DOHH2 (cell line): ENCODE measurements around the gene NOP53.
"Not testable (repeated sequence)": the region's sequence is repeated elsewhere in the genome, so short reads cannot be mapped to it uniquely, and the experiment has no call there.

ENCODE experiments used
- H3F3A ChIP-seq: fragments of 200-600 bp; sonication (generic), shearing (Covaris generic); 2 replicates; pipeline ENCODE4 v1.6.0; 2016; ENCODE audit warnings: antibody characterized with exemption, mild to moderate bottlenecking; ENCODE audit not compliant: control insufficient read depth, insufficient read depth
- H3K27ac ChIP-seq: fragments of 200-600 bp; sonication (generic); 2 replicates; pipeline ENCODE4 v1.5.1; 2014; ENCODE audit warnings: low read depth, mild to moderate bottlenecking, low read length, moderate library complexity
- H3K27me3 ChIP-seq: fragments of 200-600 bp; sonication (generic); 2 replicates; pipeline ENCODE4 v1.6.1; 2014; ENCODE audit warnings: mild to moderate bottlenecking, low read length, mixed read lengths; ENCODE audit not compliant: control insufficient read depth
- H3K36me3 ChIP-seq: fragments of 200-600 bp; sonication (generic); 2 replicates; pipeline ENCODE4 v1.6.1; 2014; ENCODE audit warnings: mild to moderate bottlenecking, low read length, moderate library complexity, mixed read lengths; ENCODE audit not compliant: control insufficient read depth
- H3K4me1 ChIP-seq: fragments of 200-600 bp; sonication (generic); 2 replicates; pipeline ENCODE4 v1.6.1; 2014; ENCODE audit warnings: mild to moderate bottlenecking, low read length, mixed read lengths; ENCODE audit not compliant: control insufficient read depth
- H3K4me2 ChIP-seq: fragments of 200-600 bp; sonication (generic); 2 replicates; pipeline ENCODE4 v1.6.0; 2014; ENCODE audit warnings: mild to moderate bottlenecking, low read length, moderate library complexity
- H3K4me3 ChIP-seq: fragments of 200-600 bp; sonication (generic); 2 replicates; pipeline ENCODE4 v1.5.1; 2014; ENCODE audit warnings: mild to moderate bottlenecking, low read length, mixed read lengths
- H3K79me2 ChIP-seq: fragments of 200-600 bp; sonication (generic); 2 replicates; pipeline ENCODE4 v1.6.1; 2014; ENCODE audit warnings: mild to moderate bottlenecking, low read length, mixed read lengths; ENCODE audit not compliant: control insufficient read depth
- H3K9me2 ChIP-seq: fragments of 200-600 bp; sonication (generic); replicated peaks from 2 replicates; pipeline ENCODE4 v1.6.1; 2014; ENCODE audit warnings: mild to moderate bottlenecking, low read length, mixed read lengths; ENCODE audit not compliant: control insufficient read depth
- H3K9me3 ChIP-seq: fragments of 200-600 bp; sonication (generic); 2 replicates; pipeline ENCODE4 v1.6.1; 2014; ENCODE audit warnings: antibody characterized with exemption, low read length, mixed read lengths; ENCODE audit not compliant: control insufficient read depth, insufficient read depth
- H4K20me1 ChIP-seq: fragments of 200-600 bp; sonication (generic); 2 replicates; pipeline ENCODE4 v1.6.0; 2014; ENCODE audit warnings: low read depth, mild to moderate bottlenecking, antibody characterized with exemption, low read length, moderate library complexity; ENCODE audit not compliant: control insufficient read depth, insufficient read depth
- EZH2phosphoT487 ChIP-seq: fragments of 200-600 bp; sonication (generic); IDR thresholded peaks from 2 replicates; pipeline ENCODE4 v1.6.1; 2017; ENCODE audit warnings: borderline replicate concordance, mild to moderate bottlenecking, antibody characterized with exemption, low read length, moderate library complexity, mixed read lengths
- TF ChIP-seq, protein P1 (sequence below): fragments of 200-600 bp; sonication (generic); IDR thresholded peaks from one replicate; pipeline ENCODE4 v1.5.1; 2014; ENCODE audit warnings: antibody characterized with exemption, mild to moderate bottlenecking, low read depth, low read length; ENCODE audit not compliant: poor library complexity, severe bottlenecking

NOP53 gene

DNA sequence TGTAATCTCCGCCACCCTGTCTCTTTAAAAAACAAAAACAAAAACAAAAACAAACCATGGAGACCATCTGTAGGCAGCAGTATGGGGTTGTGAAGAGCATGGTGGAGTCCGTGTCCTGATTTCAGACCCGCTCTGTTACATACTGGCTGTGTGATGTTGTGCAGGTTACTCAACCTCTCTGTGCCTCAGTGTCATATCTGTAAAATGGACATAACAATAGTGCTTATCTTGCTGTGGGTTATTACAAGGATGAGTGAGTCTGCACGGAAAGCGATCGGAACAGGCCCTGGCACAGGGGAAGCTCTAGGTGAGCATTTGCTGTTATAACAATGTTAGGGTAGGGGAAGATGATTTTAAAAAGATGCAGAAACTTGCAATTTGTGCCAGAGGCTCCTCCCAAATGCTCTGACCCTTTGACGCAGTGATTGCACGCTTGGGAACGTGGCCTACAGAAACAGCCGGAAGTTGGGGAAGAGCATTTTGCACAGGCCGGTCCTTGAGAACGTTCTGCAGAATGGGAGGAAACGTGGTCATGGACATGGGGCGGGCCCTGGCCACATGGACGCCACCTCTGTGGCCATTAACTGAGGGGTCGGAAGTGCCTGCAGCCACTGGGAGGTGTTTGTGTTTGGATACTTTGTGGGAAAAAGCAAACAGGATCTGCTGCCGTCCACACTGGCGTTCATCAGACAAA is 17.4 kb downstream of the NOP53 start:
- Histone ChIP-seq H3K36me3 (peaks cover 14% of the 10 kb centered on the region), H3K79me2 (no peaks in the 10 kb centered on the region), H3K4me2 (no peak overlapping the region), H3K9me3 (no peaks in the 10 kb centered on the region), H3K9me2 (no peaks in the 10 kb centered on the region), H3K27ac (no peak overlapping the region), H3K4me3 (no peak overlapping the region), H3K4me1 (no peaks in the 10 kb centered on the region), H4K20me1 (no peaks in the 10 kb centered on the region), H3F3A (0 out of 2 replicates have a peak, but pooled peaks cover 3% of the 10 kb centered on the region), H3K27me3 (no peaks in the 10 kb centered on the region; the same call in 1 of the 2 replicates)
- TF ChIP-seq, protein P1, sequence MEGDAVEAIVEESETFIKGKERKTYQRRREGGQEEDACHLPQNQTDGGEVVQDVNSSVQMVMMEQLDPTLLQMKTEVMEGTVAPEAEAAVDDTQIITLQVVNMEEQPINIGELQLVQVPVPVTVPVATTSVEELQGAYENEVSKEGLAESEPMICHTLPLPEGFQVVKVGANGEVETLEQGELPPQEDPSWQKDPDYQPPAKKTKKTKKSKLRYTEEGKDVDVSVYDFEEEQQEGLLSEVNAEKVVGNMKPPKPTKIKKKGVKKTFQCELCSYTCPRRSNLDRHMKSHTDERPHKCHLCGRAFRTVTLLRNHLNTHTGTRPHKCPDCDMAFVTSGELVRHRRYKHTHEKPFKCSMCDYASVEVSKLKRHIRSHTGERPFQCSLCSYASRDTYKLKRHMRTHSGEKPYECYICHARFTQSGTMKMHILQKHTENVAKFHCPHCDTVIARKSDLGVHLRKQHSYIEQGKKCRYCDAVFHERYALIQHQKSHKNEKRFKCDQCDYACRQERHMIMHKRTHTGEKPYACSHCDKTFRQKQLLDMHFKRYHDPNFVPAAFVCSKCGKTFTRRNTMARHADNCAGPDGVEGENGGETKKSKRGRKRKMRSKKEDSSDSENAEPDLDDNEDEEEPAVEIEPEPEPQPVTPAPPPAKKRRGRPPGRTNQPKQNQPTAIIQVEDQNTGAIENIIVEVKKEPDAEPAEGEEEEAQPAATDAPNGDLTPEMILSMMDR = no peak
- TF ChIP-seq EZH2phosphoT487 = no peak

DNA sequence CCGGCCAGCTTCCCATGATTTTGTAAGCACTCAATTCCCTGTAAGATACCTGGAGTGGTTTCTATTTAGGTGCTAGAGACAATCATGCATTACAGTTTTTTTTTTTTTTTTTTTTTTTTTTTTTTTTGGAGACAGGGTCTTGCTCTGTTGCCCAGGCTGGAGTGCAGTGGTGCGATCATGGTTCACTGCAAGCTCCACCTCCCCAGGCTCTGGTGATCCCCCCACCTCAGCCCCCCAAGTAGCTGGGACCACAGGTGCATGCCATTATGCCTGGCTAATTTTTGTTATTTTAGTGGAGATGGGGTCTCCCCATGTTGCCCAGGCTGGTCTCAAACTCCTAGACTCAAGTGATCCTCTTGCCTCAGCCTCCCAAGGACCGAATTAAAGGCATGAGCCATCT is 19.4 kb downstream of the NOP53 start:
- H4K20me1 ChIP-seq, H3K36me3 ChIP-seq, H3F3A ChIP-seq, H3K27me3 ChIP-seq, H3K9me3 ChIP-seq, H3K79me2 ChIP-seq, H3K4me1 ChIP-seq, H3K4me3 ChIP-seq, H3K4me2 ChIP-seq, H3K9me2 ChIP-seq, H3K27ac ChIP-seq: not testable (repeated sequence)

DNA sequence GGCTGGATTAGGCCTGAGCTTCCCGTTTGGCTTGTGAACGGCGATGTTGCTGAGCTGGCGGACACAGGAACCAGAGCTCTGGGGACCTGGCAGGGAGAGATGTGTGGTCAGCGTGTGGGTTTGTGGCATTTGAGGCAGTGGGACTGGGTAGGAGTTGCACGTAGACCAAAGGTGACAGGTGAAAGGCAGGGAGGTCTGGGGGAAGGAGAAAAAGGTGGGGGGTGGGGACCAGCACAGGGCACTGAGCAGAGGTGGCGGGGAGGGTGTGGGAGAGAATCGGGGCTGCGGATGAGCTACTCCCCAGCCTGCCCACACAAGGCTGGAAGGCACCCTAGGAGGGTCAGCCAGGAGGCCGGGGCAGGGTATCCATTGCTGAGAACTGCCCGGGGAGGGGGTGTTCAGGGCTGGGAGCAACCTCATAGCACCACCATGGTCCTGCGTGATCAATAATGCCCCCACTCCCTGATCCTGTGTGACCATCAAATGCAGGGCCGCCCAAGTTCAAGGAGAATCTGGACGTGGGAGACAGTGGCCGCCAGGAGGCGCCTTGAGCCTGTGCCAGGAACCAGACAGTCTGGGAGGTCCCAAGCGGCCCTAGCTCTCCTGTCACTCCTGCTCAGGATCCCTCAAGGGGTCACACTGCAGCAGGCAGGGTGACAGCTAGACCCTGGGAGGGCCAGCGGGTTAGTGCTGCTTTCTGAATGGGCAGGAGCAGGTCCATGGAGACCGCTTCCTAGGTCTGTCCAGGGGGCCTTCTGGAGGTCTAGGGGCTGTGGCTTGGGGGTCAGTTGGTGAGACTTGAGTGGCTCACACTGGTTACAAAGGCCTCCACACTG is 20.4 kb downstream of the NOP53 start:
- H3K4me1 ChIP-seq = peaks cover 5% of the 10 kb centered on the region; the same call in 1 of the 2 replicates
- H3K79me2 ChIP-seq = no peaks in the 10 kb centered on the region
- H3K9me3 ChIP-seq = no peaks in the 10 kb centered on the region
- H3K27ac ChIP-seq = no peak overlapping the region
- H3K36me3 ChIP-seq = no peaks in the 10 kb centered on the region
- H3K9me2 ChIP-seq = no peaks in the 10 kb centered on the region
- no peaks in the 10 kb centered on the region; the same call in 1 of the 2 replicates for H3K27me3 ChIP-seq
- H4K20me1 ChIP-seq = no peaks in the 10 kb centered on the region
- TF ChIP-seq, protein P1 = peak; percentile 88
- no peak for TF ChIP-seq EZH2phosphoT487
- 0 out of 2 replicates have a peak, but pooled peaks cover 1% of the 10 kb centered on the region for H3F3A ChIP-seq
- H3K4me3 ChIP-seq = no peak overlapping the region
- H3K4me2 ChIP-seq = no peak overlapping the region

DNA sequence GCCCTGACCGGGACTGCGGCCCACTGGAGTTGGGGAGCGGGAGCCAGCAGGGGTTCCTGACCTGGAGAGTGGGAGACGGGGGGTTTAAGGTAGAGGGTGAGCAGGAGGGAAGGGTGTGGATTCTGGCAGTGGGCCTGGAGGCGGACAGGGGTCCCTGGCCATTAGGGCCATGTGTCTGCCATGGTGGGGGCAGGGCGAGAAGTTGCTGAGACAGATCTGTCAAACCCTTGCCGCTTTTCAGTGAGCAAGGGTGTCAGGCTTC is 20.9 kb downstream of the NOP53 start:
- Histone ChIP-seq H3K9me3 (no peaks in the 10 kb centered on the region), H3K9me2 (no peaks in the 10 kb centered on the region), H3K27me3 (no peaks in the 10 kb centered on the region; the same call in 1 of the 2 replicates), H3K36me3 (no peaks in the 10 kb centered on the region), H3K4me1 (peaks cover 5% of the 10 kb centered on the region; the same call in 1 of the 2 replicates), H3K79me2 (no peaks in the 10 kb centered on the region), H3K4me3 (no peak overlapping the region), H3F3A (no peaks in the 10 kb centered on the region), H4K20me1 (no peaks in the 10 kb centered on the region), H3K4me2 (no peak overlapping the region), H3K27ac (no peak overlapping the region)
- TF ChIP-seq EZH2phosphoT487 = no peak
- TF ChIP-seq, protein P1 = no peak
